Measurements from ENCODE around the gene KCNT2.
"Not testable (repeated sequence)": the region's sequence is repeated elsewhere in the genome, so short reads cannot be mapped to it uniquely, and the experiment has no call there.

KCNT2 gene

DNA sequence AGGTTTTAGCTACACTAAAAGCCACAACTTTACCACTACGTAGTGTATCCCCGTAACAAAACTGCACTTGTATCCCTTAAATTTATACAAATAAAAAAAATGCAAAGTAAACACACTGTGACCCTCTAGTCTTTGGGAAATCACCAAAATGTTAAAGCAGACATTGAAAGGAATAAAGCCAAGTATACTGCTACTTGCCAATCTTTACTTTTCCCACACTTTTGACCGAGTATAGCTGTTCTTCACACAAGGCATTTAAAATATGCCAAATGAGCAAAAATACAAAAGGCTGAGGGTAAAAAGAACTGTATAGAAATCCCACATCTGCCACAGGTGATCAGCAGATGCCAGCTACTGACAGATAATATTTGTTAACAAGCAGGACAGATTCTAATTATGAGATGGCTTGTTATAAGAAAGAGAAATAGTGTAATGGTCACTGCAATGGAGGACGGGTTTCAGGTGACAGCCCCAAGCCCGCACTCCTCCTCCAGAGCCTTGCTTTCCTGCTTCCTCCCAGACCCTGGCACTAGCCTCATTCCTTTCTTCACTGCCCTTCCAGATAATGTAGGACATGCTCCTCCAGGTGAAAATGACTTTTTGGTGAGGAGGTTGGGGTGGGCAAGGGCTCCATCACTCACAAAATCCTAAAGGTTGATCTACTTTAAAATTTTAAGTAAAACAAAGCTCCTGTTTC, 18.1 kb downstream of the KCNT2 start:
- DNase-seq: no peak

DNA sequence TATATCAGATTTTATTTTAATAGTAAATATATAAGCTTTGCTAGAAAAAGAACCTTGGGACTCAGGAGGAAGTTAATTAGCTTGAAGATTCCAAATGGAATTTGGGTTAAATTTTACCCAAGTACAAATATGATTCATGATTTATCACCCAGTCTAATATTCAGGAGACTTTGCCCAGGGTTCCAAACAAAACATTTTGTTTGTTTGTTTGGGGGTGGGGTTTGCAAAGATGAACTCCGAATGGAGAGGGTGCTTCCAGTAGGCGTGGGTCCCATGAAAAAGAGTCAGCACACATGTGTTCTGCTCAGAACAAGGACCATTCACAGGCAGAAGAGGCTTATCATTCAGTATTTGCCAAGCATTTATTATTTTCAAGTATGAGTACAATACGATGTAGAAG, 23.5 kb downstream of the KCNT2 start:
- no peak for DNase-seq

DNA sequence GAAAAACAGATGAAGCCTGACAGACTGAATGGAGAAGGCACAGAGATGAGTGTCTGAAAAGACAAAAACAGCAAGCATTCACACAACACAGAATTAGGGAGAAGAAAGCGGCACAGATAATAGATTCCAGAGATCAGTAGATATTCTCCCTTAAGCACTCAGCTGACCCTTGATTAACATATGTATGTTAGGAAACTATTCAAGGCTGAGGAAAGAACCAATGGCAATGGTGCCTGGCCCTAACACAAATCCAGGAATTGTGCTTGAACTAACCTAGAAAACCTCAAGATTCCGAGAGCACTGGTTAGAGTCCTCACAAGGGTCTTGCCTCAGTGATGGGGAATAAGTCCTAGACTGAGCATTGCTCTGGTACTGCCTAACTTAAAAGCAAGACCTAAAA, 30.9 kb downstream of the KCNT2 start:
- DNase-seq: no peak

DNA sequence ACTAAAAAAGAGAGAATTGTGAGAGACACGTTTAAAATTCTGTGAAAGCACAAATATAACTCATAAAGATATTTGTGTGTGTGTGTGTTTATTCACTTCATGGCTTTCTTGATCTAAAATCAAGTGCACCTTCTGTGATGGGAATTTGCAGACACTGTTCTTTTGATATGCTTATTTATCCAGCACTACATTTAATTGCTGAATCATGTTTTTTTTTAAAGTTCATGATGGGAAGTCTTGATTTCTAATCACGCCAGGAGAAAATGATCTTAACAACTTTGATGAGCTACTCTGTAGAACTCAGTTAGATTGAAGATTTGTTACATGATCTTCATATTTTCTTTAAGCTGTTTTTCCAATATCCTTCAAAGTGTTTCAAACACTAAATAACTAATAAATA, 35.0 kb downstream of the KCNT2 start:
- DNase-seq: no peak

DNA sequence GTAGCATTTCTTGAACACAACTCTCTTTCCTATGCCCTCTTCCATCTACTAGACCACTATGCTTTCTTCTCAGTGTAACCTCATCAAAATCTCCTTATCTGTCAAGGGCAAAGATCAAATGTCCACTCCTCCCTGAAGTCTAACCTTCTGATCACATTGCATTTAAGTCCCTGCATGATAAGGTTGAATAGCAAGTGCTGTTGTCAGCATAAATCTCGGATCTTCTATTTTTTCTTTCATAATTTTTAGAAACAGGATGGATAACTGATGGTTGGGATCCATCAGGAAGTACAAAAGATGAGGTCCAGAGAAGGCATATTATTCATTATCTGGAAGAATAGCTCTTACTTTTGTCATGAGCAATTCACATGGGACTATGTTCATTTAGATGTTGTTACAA, 41.0 kb downstream of the KCNT2 start:
- no peak for DNase-seq

DNA sequence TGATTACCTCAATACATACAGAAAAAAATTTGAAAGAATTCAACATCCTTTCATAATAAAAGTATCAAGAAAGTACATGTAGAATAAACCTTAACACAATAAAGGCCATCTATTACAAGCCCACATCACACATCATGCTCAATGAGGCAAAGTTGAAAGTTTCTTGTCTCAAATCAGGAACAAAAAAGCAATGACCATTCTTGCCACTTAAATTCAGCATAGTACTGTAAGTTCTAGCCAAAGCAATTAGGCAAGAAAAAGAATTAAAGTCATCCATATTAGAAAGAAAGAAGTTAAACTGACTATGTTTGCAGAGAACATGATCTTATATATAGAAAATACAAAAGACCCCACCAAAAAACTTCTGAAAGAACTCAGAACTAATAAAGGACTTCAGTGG, 44.5 kb downstream of the KCNT2 start:
- DNase-seq: no peak

DNA sequence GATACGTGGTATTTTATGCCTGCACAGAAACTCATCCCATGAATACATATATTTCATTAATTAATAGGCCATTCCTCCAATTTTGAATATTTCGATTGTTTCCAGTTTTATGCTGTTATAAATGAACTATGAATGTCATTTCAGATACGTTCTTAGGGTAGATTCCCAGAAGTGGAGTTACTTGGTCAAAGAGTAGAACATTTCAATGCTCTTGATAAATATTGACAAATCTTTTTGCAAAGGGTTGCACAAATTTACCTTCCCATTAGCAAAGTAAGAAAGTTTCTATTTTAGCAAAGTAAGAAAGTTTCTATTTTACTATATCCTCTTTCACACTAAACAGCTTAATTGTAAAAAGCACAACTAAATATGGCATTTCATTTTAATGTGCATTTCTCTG, 48.9 kb downstream of the KCNT2 start:
- no peak for DNase-seq

DNA sequence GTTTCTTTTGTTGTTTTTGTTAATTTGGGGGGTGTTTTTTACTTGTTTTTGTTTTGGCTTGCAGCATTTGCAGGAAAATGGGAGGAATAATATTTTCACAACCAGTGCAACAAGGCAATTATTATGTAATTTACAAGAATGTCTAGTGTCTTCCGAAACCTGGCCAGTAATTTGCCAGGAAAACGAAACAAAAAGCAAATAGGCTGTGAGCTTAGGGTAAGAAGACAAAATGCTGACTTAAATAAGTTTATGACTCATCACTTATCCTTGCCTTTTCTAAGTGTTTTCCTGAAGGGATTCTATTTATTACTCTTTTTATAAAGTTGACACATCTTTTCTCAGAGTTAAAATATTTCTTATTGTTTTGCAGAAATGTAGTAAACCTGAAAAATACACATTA, 49.8 kb downstream of the KCNT2 start:
- no peak for DNase-seq

DNA sequence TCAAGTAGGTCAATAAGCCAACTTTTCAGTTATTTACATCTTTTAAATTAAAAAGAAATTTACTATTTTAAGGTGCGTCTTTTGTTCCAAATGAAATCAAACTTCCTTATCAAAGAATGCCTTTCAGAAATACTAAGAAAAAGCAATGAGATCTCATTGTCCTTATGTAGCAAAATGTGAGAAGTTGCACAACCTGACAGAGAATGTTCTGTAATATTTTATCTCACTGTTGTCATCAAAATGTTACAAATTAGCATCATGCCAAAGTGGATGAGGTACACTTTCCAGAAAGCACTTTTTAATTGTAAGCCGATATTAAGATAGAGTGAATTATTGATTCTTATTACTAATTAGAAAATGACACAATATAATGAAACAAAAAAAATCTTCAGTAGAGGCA, 50.4 kb downstream of the KCNT2 start:
- DNase-seq: no peak

DNA sequence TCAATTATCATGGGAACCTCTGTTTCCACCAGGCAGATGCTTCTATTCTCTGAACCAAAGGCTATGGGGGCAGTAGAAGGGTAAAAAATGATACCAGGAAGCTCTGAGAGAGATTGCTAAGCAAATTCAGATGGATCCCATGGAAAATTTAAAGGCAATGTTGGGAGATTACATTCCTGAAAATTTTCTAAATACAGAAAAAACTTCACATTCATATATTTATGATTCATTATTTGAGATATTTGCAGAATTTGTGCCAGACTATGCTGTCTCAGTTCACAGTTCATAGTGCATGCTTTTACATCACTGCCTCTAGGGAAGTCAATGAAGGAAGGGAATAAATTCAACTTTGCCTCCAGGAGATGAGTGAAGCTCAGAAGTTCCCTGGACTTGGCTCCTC, 57.5 kb downstream of the KCNT2 start:
- no peak for DNase-seq

DNA sequence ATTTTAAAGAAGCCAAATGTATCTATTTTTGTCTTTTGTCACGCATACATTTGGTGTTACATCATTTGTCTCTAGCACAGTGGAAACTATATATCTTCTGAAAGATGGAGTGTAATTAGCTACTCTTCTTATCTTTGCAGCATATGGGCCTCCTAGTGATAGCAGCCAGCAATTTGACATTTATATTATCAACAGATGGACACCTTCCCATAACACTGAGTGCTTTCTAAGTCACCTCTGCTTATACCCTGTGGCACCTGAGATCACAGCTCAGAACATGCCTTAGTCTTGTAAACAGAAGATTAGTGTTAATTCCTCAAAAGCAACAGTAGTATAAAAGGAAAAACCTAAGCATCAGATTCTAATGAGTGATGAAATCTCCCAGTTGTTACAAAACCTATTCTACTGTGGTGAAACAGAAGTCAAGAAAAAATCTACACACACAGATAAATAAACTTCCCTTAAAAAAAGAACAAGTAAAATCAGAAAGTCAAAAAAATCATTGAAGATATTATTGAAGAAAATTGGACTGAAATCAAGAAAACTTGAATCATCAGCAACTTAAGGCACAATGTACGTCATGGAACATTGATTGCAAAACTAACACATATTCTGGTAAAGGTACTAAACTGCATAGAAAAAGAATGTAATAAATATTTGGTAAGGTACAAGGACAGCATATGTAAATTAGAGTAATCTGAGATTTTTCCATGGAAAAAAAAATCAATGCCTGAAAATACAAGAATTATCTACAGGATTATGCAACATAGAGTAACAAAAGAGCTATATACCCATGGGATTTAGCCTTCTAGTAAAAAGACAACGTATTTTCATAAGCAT, 61.7 kb downstream of the KCNT2 start:
- DNase-seq: no peak

DNA sequence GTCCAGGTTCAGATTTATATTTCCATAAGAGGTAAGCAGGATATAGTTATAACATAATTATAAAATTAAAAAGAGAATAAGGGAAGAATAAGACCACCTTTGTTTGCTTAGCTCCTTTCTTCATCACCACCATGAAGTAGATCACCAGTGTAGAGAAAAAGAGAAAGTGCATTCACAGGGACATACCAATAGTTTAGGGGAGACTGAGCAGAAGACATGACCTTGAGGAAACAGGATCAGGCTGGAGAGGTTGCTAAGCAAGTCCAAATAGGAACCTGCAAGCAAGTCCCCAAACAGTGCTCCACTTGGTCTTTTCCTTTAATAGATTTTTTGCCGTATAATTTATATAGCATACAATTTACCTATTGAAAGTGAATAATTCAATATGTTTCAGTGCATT, 63.0 kb downstream of the KCNT2 start:
- no peak for DNase-seq

DNA sequence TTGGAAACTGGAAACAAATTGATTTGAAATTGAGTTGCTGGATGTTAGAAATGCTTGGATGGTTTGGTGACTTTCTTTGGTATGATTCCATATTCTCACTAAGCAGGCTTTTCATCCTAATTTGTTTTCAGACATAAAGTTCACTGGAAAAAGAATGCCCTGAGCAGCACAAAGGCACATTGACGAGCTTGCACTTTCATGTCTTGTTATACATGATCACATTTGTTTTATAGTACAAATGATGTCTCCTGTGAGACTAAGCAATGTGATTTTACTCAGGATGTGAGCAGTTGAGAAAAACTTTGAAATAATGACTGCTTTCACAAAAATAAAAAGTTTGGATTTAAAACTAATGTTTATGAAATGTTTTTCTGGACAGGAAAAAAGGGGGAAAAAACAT, 63.6 kb downstream of the KCNT2 start:
- DNase-seq: no peak

DNA sequence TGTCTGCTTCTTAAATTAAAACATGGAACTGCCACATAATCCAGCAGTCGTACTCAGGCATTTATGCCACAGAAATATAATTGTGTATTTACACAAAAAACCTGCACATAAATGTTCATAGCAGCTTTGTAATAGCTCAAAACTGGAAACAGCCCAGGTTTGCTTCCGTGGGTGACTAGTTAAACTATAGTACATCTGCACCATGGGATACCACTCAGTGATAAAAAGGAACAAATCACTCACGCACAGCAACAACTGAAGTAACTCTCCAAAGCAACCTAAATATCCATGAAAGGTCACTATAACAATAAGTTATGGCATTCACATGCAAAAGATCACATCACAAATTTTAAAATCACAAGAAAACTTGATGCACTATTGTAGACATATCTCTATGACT, 64.4 kb downstream of the KCNT2 start:
- no peak for DNase-seq

DNA sequence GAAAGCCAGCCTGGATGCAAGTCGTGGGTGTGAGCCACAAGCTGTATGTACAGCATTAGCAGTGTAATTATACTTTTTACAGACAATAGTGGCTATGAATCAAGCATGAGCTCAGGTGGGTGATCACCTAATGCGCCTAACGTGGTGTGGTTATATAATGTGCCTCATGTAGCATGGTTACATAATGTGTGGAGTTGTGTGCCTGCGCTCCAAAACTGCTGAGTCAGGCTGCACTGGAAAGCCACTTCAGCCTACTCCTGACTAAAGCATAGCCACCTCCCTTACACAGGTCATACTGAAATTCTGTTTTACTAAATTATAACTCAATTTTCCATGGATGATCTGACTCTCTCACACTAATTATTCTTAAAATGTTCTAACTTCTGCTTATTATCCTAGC, 69.8 kb downstream of the KCNT2 start:
- DNase-seq: no peak

DNA sequence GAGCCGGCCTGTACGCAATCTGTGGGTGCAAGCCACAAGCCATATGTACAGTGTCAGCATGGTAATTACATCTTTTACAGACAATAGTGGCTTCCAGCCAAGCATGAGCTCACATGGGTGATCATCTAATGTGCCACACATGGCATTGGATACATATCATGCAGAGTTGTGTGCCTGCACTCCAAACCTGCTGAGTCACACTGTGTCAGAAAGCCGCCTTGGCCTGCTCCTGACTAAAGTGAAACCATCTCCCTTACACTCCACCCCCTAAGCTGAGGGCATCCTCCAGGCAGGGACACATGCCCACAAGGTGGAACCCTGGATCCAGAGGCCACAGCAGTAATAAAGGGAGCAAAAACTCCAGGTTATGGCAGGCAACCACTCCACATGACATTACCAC, 72.5 kb downstream of the KCNT2 start:
- DNase-seq: no peak

DNA sequence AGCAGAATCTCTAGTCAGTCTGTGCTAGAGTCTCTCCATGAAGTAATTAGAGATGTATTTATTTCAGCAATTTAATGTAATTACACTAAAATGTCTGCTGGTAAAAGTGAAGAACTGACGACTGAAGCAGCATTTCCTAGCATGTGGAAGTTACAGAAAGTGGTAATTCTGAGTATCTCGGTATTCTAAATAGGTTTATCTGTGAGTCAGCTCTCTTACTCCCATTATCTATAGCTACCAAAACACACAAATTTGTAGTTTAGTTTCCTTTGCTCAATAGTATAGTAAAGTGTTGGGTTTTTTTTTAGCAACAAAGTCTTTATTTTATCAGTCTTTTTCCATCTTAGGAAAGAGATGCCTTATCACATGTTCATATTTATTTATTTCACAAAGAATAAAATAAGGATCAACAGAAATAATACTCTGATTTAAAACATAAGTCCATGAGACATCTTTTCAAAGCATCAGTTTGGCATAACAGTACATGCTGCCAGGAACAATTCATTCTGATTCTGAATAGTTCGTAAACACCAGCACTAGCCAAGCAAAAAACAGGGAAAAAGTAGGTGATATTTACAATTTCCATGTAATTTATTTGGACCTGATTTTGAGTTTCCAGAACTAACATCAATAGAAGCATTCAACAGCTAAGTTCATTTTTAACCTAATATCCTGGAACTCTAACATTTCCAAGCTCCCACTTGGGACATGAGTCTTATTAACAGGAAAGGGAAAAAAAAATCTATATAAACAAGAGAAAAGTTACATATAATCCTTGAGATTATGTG, 76.3 kb downstream of the KCNT2 start:
- no peak for DNase-seq

DNA sequence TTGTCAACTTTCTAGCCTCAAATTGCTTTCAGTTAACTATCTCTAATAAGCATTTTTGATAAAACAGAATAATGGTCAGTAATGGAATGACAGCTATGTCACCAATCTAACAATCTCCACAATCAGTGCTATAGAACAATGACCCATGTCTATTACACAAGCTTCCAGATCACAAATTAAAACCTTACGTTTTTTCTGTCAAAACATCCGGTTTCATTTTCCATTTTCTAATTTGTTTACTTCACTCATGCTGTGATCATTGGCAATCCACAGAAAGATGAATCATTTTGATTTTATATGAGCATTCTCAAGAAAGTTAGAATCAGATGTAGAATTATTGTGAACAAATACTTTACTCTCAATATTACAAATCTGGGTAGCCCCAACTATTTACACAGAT, 80.3 kb downstream of the KCNT2 start:
- no peak for DNase-seq

DNA sequence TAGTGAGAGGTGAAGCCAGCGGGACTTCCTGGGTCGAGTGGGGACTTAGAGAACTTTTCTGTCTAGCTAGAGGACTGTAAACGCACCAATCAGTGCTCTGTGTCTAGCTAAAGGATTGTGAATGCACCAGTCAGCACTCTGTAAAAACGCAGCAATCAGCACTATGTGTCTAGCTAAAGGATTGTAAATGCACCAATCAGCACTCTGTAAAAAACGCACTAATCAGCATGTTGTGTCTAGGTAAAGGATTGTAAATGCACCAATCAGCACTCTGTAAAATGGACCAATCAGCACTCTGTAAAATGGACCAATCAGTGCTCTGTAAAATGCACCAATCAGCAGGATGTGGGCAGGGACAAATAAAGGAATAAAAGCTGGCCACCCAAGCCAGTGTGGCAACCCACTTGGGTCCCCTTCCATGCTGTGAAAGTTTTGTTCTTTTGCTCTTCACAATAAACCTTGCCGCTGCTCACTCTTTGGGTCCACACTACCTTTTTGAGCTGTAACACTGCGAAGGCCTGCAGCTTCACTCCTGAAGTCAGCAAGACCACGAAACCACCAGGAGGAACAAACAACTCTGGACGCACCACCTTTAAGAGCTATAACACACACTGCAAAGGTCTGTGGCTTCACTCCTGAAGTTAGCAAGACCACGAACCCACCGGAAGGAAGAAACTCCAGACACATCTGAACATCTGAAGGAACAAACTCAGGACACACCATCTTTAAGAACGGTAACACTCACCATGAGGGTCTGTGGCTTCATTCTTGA, 85.5 kb downstream of the KCNT2 start:
- DNase-seq: not testable (repeated sequence)

DNA sequence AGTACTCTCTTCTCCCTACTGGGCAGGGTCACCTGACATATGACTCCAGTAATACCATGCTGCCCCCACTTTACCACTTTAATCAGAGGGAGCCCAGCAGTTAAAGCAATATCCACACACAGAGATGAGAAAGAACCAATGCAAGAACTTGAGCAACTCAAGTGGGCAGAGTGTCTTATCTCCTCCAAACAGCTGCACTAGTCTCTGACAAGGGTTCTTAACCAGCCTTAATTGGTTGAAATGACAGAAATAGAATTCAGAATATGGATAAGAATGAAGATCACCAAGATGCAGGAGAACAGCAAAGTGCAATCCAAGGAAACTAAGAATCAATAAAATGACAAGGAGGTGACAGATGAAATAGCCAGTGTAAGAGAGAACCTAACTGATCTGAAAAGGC, 91.0 kb downstream of the KCNT2 start:
- no peak for DNase-seq

DNA sequence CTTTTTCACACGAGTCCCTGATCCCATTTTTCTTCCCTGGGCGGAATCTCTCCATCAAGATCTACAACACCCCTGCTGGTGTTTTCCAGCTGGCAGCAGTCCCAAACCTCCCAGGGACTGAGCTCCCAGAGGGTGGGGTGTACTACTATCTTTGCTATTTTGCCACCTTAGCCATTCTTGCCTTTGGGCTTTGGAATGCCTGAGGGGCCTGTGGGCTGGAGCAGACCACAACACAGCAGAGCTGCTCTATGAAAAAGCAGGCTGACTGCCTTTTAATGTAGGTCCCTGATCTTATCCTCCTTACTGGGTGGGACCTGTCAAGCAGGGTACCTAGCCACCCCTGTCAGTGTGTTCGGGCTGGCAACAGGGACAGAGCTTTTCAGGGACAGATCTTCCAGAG, 91.9 kb downstream of the KCNT2 start:
- DNase-seq: no peak

DNA sequence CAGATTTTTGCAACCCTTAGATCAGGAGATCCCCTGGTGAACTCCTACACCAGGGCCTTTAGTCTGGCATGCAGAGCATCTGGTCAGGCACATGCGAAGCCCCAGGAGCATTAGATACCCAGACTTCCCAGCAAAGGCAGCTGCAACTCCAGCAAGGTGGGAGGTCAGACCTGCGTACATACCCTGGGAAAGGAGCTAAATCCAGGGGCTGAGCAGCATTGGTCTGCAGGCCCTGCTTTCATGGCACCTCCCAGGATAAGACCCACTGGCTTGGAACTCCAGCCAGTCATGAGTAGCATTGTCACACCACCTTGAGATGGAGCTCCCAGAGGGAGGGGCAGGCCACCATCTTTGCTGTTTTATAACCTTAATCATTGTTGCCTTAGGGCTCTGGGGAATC, 92.3 kb downstream of the KCNT2 start:
- DNase-seq: no peak

DNA sequence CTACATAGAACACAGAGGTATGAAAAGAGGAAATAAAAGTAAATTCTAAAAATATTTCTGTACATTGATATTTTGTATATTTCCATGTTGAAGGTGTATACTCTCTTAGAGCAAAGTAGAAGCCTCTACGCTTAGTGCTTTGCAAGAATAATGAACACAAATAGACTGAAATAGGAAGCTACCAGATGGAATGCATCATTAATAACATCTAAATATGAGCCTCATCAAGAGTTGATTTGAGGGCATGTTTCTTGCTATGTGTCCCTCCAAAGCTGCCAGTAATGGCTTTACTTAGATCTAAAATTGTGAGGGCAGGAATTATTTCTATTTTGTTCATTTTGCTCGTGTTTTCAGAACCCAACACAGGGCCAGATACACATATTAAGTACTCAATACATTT, 94.4 kb downstream of the KCNT2 start:
- DNase-seq: no peak

All from activated gamma-delta T cell treated with Interleukin-2 at 50 U/mL for 16 hours (primary cell).